ENCODE data around the gene DBN1. TPM values are rescaled to one million over a fixed set of nuclear protein-coding genes. Genes with fewer than 3 reads are reported as not detected.

Gene DBN1
- total and polyA plus RNA-seq, 2 donors (not counting 1 experiment from before 2014, with no cell fraction given) = 1.4 to 1.9 TPM

GRCh38 chr5:177497292-177498012, 24.0 kb upstream of the DBN1 start, which contains the start of gene PDLIM7:
PDLIM7 (minus strand) TSS chr5:177497604; CDS start chr5:177496512, 1,092 bp downstream.
- H3K4me1 ChIP-seq (ENCODE audit: control insufficient read depth in 2 of 2, insufficient read depth in 2 of 2, low read length in 2 of 2) = peaks cover 58 to 72% of the 10 kb centered on the region in 2 donors
- Mint-ChIP-seq H3K27me3 (peaks cover 3% of the 10 kb centered on the region), H3K27ac (peak within 1 kb of the TSS; percentile 73), H3K9me3 (ENCODE audit: insufficient read depth) (no peaks in the 10 kb centered on the region), H3K4me3 (peak within 1 kb of the TSS; percentile 93), H3K4me1 (peaks cover 75% of the 10 kb centered on the region)
- POLR2A ChIA-PET = interaction anchor here (0.6 to 1.8 kb wide), 6 partner anchors 10 to 66 kb away, joined by 3 to 19 read pairs (median 4); partner anchors contain the start of gene DOK3
- H3K9ac ChIP-seq (ENCODE audit: low read length) = peak within 1 kb of the TSS; percentile 74
- ATAC-seq (ENCODE audit: low read depth) = peak; percentile 84
- DNase-seq = peak; percentile 97
- H3K27ac ChIP-seq (ENCODE audit: low read length in 2 of 2) = no peak within 1 kb of the TSS
- peaks cover 6% of the 10 kb centered on the region for H3K79me2 ChIP-seq (ENCODE audit: control insufficient read depth, insufficient read depth, low read length)
- CTCF ChIA-PET = interaction anchor here (0.7 to 5.7 kb wide), 9 partner anchors 8 to 108 kb away, joined by 3 to 70 read pairs (median 3); partner anchors contain the start of gene DOK3
- H3K4me3 ChIP-seq (ENCODE audit: control extremely low read depth in 1 of 5, extremely low read depth in 1 of 5, insufficient read depth in 1 of 5, low read depth in 2 of 5, low read length in 4 of 5) = peak within 1 kb of the TSS; percentile 9 to 68 (median 65)
- TF ChIP-seq EZH2 (IDR thresholded peaks at IDR 0.05; ENCODE audit: borderline replicate concordance, insufficient read depth, low read depth, low read length, poor library complexity, severe bottlenecking) = no peak
- TF ChIP-seq, protein P1, sequence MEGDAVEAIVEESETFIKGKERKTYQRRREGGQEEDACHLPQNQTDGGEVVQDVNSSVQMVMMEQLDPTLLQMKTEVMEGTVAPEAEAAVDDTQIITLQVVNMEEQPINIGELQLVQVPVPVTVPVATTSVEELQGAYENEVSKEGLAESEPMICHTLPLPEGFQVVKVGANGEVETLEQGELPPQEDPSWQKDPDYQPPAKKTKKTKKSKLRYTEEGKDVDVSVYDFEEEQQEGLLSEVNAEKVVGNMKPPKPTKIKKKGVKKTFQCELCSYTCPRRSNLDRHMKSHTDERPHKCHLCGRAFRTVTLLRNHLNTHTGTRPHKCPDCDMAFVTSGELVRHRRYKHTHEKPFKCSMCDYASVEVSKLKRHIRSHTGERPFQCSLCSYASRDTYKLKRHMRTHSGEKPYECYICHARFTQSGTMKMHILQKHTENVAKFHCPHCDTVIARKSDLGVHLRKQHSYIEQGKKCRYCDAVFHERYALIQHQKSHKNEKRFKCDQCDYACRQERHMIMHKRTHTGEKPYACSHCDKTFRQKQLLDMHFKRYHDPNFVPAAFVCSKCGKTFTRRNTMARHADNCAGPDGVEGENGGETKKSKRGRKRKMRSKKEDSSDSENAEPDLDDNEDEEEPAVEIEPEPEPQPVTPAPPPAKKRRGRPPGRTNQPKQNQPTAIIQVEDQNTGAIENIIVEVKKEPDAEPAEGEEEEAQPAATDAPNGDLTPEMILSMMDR (IDR thresholded peaks at IDR 0.05) = no peak
- H4K20me1 ChIP-seq (ENCODE audit: control insufficient read depth, insufficient read depth, low read length, poor library complexity, severe bottlenecking) = peaks cover 28% of the 10 kb centered on the region
- peaks cover 0 to 10% (median 4%) of the 10 kb centered on the region in 4 experiments for H3K27me3 ChIP-seq (replicated peaks in 1 of 4; ENCODE audit: control extremely low read depth in 1 of 4, control insufficient read depth in 3 of 4, insufficient read depth in 4 of 4, low read length in 3 of 4)
- peak within 1 kb of the TSS; percentile 81 for H3K4me2 ChIP-seq (replicated peaks; ENCODE audit: low read depth, low read length, poor library complexity, severe bottlenecking)
- WGBS (ENCODE audit: insufficient coverage) = under 1% methylated on average over 73 of the region's 73 CpGs
- H3K9me3 ChIP-seq (ENCODE audit: control extremely low read depth in 1 of 3, control insufficient read depth in 2 of 3, insufficient read depth in 1 of 3, low read length in 2 of 3) = peaks cover 0 to 10% (median 0%) of the 10 kb centered on the region in 3 donors
- intact Hi-C loops (cut with micrococcal nuclease) = loop anchor here (1.0 kb wide), 4 partner anchors 13 to 107 kb away; partner anchors contain the start of gene GRK6
- H3K36me3 ChIP-seq (replicated peaks in 1 of 2; ENCODE audit: control extremely low read depth in 1 of 2, control insufficient read depth in 1 of 2, extremely low read depth in 1 of 2, insufficient read depth in 2 of 2, low read length in 1 of 2) = no peaks in the 10 kb centered on the region
- H2AFZ ChIP-seq (ENCODE audit: insufficient read depth, low read depth, low read length, poor library complexity, severe bottlenecking) = peak within 1 kb of the TSS; percentile 62

Measured in B cell (primary cell).